GM18526 (cell line): ENCODE measurements around the gene SLC26A5.

ENCODE experiments used
- POLR2A ChIP-seq: IDR thresholded peaks from 3 replicates; pipeline ENCODE4 v1.6.1; 2011; ENCODE audit not compliant: insufficient read length; ENCODE audit errors: extremely low read depth

Gene SLC26A5

GRCh38 chr7:103420857-103421384 is 25.1 kb downstream of the SLC26A5 start:
- no peak for TF ChIP-seq POLR2A

GRCh38 chr7:103418241-103418640 is 27.8 kb downstream of the SLC26A5 start:
- TF ChIP-seq POLR2A: no peak

GRCh38 chr7:103413407-103413806 is 32.6 kb downstream of the SLC26A5 start:
- no peak for TF ChIP-seq POLR2A

- no peak for TF ChIP-seq POLR2A
Measured at GRCh38 chr7:103412151-103412550, 33.9 kb downstream of the SLC26A5 start.

GRCh38 chr7:103398483-103399127 is 47.4 kb downstream of the SLC26A5 start:
- TF ChIP-seq POLR2A: no peak

- TF ChIP-seq POLR2A: no peak
Measured at GRCh38 chr7:103396471-103396870, 49.5 kb downstream of the SLC26A5 start.

GRCh38 chr7:103395071-103395470 is 50.9 kb downstream of the SLC26A5 start:
- TF ChIP-seq POLR2A: no peak

GRCh38 chr7:103394566-103394965 is 51.4 kb downstream of the SLC26A5 start:
- no peak for TF ChIP-seq POLR2A

- TF ChIP-seq POLR2A: no peak
Measured at GRCh38 chr7:103391976-103392375, 54.0 kb downstream of the SLC26A5 start.

GRCh38 chr7:103391150-103391549 is 54.9 kb downstream of the SLC26A5 start:
- no peak for TF ChIP-seq POLR2A

GRCh38 chr7:103389263-103389662 is 56.7 kb downstream of the SLC26A5 start:
- TF ChIP-seq POLR2A: no peak

- TF ChIP-seq POLR2A: no peak
Measured at GRCh38 chr7:103388469-103389140, 57.4 kb downstream of the SLC26A5 start.

GRCh38 chr7:103387242-103387641 is 58.8 kb downstream of the SLC26A5 start:
- no peak for TF ChIP-seq POLR2A

- TF ChIP-seq POLR2A: no peak
Measured at GRCh38 chr7:103382032-103382402, 64.0 kb downstream of the SLC26A5 start.

GRCh38 chr7:103381280-103382031 is 64.6 kb downstream of the SLC26A5 start:
- no peak for TF ChIP-seq POLR2A
